ENCODE data around the gene EEFSEC. TPM values are rescaled to one million over a fixed set of nuclear protein-coding genes. Genes with fewer than 3 reads are reported as not detected.

The EEFSEC gene
- total and polyA plus RNA-seq, 2 of the 8 experiments (the other 6 are each of a cell fraction or from before 2014, with no cell fraction given), result 13.1 to 19.8 TPM

GRCh38 chr3:128420289-128420688 is 267.0 kb downstream of the EEFSEC start:
- H3K4ac ChIP-seq (replicated peaks; ENCODE audit: insufficient read length, low read depth, low read length), result no peak overlapping the region
- peaks cover 0 to 2% of the 10 kb centered on the region in 2 experiments for H4K20me1 ChIP-seq (replicated peaks in 1 of 2; ENCODE audit: control insufficient read depth in 1 of 2, insufficient read depth in 2 of 2, low read length in 2 of 2)
- no peak overlapping the region for H3K56ac ChIP-seq (replicated peaks; ENCODE audit: insufficient read length, low read depth, low read length)
- no peak overlapping the region for H3K23ac ChIP-seq (ENCODE audit: insufficient read length)
- H3K79me1 ChIP-seq (ENCODE audit: low read depth, low read length), result no peaks in the 10 kb centered on the region
- WGBS, 2 experiments (ENCODE audit: extremely low coverage in 1 of 2, insufficient coverage in 1 of 2, insufficient read length in 1 of 2, insufficient replicate concordance in 2 of 2, low coverage in 1 of 2, low lambda C conversion rate in 2 of 2, missing lambda C conversion rate in 1 of 2), result 86% methylated on average over 7 of the region's 7 CpGs; no CpG with 5 or more reads in 1 of the 2 experiments
- no peak overlapping the region for H3K27ac ChIP-seq (ENCODE audit: low read depth, low read length)
- H3K79me2 ChIP-seq (ENCODE audit: control insufficient read depth in 1 of 2, insufficient read depth in 2 of 2, low read length in 2 of 2), result no peaks in the 10 kb centered on the region
- H3K23me2 ChIP-seq (ENCODE audit: low read depth, low read length), result no peaks in the 10 kb centered on the region
- DNase-seq (ENCODE audit: low read depth in 1 of 2, low spot score in 2 of 2) (no peak), FAIRE-seq (no peak)
- H3K18ac ChIP-seq (ENCODE audit: extremely low read depth, low read length), result no peak overlapping the region
- no peaks in the 10 kb centered on the region for H3K9me3 ChIP-seq (ENCODE audit: insufficient read depth in 2 of 2, low read depth in 1 of 2, low read length in 1 of 2)
- no peaks in the 10 kb centered on the region; a peak in 2 of 7 replicates for H3K4me1 ChIP-seq (replicated peaks in 1 of 4; ENCODE audit: control insufficient read depth in 3 of 4, insufficient read depth in 4 of 4, low read length in 3 of 4)
- no peak overlapping the region; a peak in 2 of 7 replicates for H3K9ac ChIP-seq (replicated peaks in 1 of 4; ENCODE audit: extremely low read depth in 1 of 4, low read depth in 3 of 4, low read length in 3 of 4)
- no peak overlapping the region for H2BK20ac ChIP-seq (ENCODE audit: low read length)
- H4K8ac ChIP-seq (ENCODE audit: extremely low read depth, insufficient read depth, low read length), result no peak overlapping the region
- H2BK15ac ChIP-seq (ENCODE audit: low read length), result no peak overlapping the region
- peaks cover 0 to 6% (median 1%) of the 10 kb centered on the region in 4 experiments; a peak in 2 of 7 replicates for H3K27me3 ChIP-seq (replicated peaks in 1 of 4; ENCODE audit: control insufficient read depth in 3 of 4, extremely low read depth in 1 of 4, insufficient read depth in 3 of 4, low read length in 3 of 4)
- H3K4me2 ChIP-seq (ENCODE audit: insufficient read depth in 1 of 2, low read depth in 2 of 2, low read length in 2 of 2), result no peak overlapping the region
- H4K5ac ChIP-seq (ENCODE audit: insufficient read length, low read depth, low read length), result no peak overlapping the region
- H2BK120ac ChIP-seq (replicated peaks; ENCODE audit: low read depth, low read length), result no peak overlapping the region
- H3K4me3 ChIP-seq (ENCODE audit: extremely low read depth in 1 of 4, insufficient read depth in 2 of 4, low read depth in 3 of 4, low read length in 4 of 4), result no peak overlapping the region
- no peak overlapping the region for H2BK12ac ChIP-seq (ENCODE audit: low read depth, low read length)
- ChIA-PET CTCF (ENCODE audit: partially characterized antibody) (interaction anchor here (1.0 to 11.0 kb wide), 6 partner anchors 11 to 61 kb away, joined by 3 to 144 read pairs (median 4); no protein-coding TSS in a partner anchor), POLR2A (ENCODE audit: partially characterized antibody) (interaction anchor here (1.2 kb wide), 1 partner anchor 38 kb away, joined by 3 read pairs; no protein-coding TSS in a partner anchor)
- no peaks in the 10 kb centered on the region for H3K36me3 ChIP-seq (ENCODE audit: control insufficient read depth in 2 of 4, insufficient read depth in 4 of 4, low read length in 3 of 4)
- H2AFZ ChIP-seq (ENCODE audit: low read length), result no peak overlapping the region
- no peak overlapping the region for H2AK5ac ChIP-seq (ENCODE audit: low read depth, low read length)
- H3K14ac ChIP-seq (ENCODE audit: insufficient read length), result no peak overlapping the region
- H2BK5ac ChIP-seq (ENCODE audit: low read depth, low read length), result no peak overlapping the region
- no peak overlapping the region for H4K91ac ChIP-seq (replicated peaks; ENCODE audit: insufficient read length, low read length)
- TF ChIP-seq HDAC2 (IDR thresholded peaks at IDR 0.05; ENCODE audit: borderline replicate concordance in 1 of 2, low read depth in 2 of 2, low read length in 2 of 2), result no peak
- no peak for TF ChIP-seq E2F6 (IDR thresholded peaks at IDR 0.05)
- TF ChIP-seq KDM1A (IDR thresholded peaks at IDR 0.05; ENCODE audit: borderline replicate concordance, low read length), result no peak
